Upper lobe of left lung (tissue), 6 donors: ENCODE results near the gene CHPF2. TPM values are rescaled to one million over a fixed set of nuclear protein-coding genes. Genes with fewer than 3 reads are reported as not detected.
A peak's percentile ranks its signal among the peaks of the same experiment; 100 is the strongest.

Experiments
- ATAC-seq, 2 donors: fragments of 200-7000 bp; cut with Tn5 transposase; one replicate each; pipeline ENCODE4 v1.9.1; 2022; ENCODE audit warnings: mild to moderate bottlenecking in 2 of 2, moderate library complexity in 2 of 2; ENCODE audit not compliant: low FRiP score in 2 of 2
- DNase-seq, 2 donors: peaks; one replicate each; pipeline ENCODE4 v3.0.0-alpha.2; 2019 to 2020
- H3K27ac ChIP-seq, 4 donors: fragments of 200-600 bp; sonication (generic); one replicate each; pipeline ENCODE4 v1.5.1; 2016 to 2019
- H3K27me3 ChIP-seq, 4 donors: fragments of 200-600 bp; sonication (generic); one replicate each; pipeline ENCODE4 v1.5.1; 2017 to 2019
- H3K36me3 ChIP-seq, 4 donors: fragments of 200-600 bp; sonication (generic); one replicate each; pipeline ENCODE4 v1.5.1; 2016 to 2019
- H3K4me1 ChIP-seq, 4 donors: fragments of 200-600 bp; sonication (generic); one replicate each; pipeline ENCODE4 v1.5.1; 2018 to 2019
- H3K4me3 ChIP-seq, 4 donors: fragments of 200-600 bp; sonication (generic); one replicate each; pipeline ENCODE4 v1.5.1; 2017 to 2019; ENCODE audit warnings: mild to moderate bottlenecking in 2 of 4, moderate library complexity in 1 of 4
- H3K9me3 ChIP-seq, 4 donors: fragments of 200-600 bp; sonication (generic); one replicate each; pipeline ENCODE4 v1.5.1; 2018 to 2019
- EP300 ChIP-seq, 4 donors: sonication (generic); formaldehyde crosslinking; IDR thresholded peaks; one replicate each; pipeline ENCODE4 v1.5.1; 2017; ENCODE audit warnings: antibody characterized with exemption in 4 of 4, control low read depth in 2 of 4
- POLR2A ChIP-seq, 4 donors: fragments of 450-650 bp; IDR thresholded peaks; one replicate each; pipeline ENCODE4 v1.5.1; 2016 to 2017; ENCODE audit warnings: antibody characterized with exemption in 4 of 4, mild to moderate bottlenecking in 2 of 4
- POLR2AphosphoS5 ChIP-seq, 2 donors: sonication (generic); formaldehyde crosslinking; IDR thresholded peaks; one replicate each; pipeline ENCODE4 v1.5.1; 2017; ENCODE audit warnings: antibody characterized with exemption in 2 of 2
- WGBS, 2 donors: methylation state at CpG; one replicate each; pipeline ENCODE4 v1.1.5; 2017 to 2018; 5-methylcytosine and 5-hydroxymethylcytosine counted together
- total RNA-seq, 6 donors: library from RNA; depleted of rRNA in 4 of 6; stranded (reverse); fragments of >200 nt in 4 of 6; gene quantifications; one replicate each; pipeline versions ENCODE4 v1.1.0 to v1.2.1, GENCODE V29; 2016 to 2021
- TF ChIP-seq, protein P1 (sequence below), 6 experiments: fragments of 450-650 bp in 4 of 6; fragments of 200-600 bp in 2 of 6; sonication (generic) in 2 of 6; IDR thresholded peaks; one replicate each; pipeline ENCODE4 v1.5.1; 2016 to 2019; ENCODE audit warnings: antibody characterized with exemption in 6 of 6
- donor health status: DM: no; HTN: no; CAD: no; lungs with moderate emphysema.
- donor health status: DM: no; HTN: yes; CAD: no; lungs with severe emphysema.

CHPF2 gene
- total RNA-seq, 6 donors from 2014 or later: 34.4 to 69.1 (median 47.4) TPM

DNA sequence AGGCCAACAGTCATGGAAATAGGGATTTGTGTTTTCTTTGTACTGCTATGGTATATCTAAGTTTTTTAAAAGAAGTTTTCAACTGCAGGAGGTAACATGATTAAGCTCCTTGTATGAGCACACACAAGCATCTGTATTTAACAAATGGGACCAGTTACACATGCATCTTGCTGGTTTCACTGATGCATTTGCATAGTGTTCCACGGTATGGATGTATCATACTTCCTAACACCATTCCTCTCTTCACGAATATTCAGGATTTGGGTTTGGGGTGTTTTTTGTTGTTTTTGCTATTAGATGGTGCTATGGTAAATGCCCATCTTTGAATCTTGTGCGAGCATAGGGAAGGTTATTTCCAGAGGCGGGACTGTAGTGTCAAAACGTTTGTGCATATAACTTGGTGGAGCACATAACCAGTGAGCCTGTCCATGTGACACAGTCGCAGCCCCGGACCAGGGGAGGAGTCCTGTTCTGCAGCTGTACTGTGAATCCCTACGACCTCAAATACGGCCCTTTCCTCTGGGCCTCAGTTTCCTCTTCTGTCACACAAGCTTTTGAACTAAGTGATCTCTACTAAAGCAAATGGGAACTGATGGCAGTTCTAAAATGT lies 23.9 kb upstream of the CHPF2 start:
- DNase-seq: no peak
- Histone ChIP-seq H3K27me3 (no peaks in the 10 kb centered on the region), H3K9me3 (no peaks in the 10 kb centered on the region), H3K4me1 (no peaks in the 10 kb centered on the region), H3K27ac (no peak overlapping the region), H3K36me3 (peaks cover 0 to 12% (median 6%) of the 10 kb centered on the region in 4 donors), H3K4me3 (no peak overlapping the region)
- no peak for ATAC-seq
- TF ChIP-seq EP300 (IDR thresholded peaks at IDR 0.05): no peak
- TF ChIP-seq, protein P1, sequence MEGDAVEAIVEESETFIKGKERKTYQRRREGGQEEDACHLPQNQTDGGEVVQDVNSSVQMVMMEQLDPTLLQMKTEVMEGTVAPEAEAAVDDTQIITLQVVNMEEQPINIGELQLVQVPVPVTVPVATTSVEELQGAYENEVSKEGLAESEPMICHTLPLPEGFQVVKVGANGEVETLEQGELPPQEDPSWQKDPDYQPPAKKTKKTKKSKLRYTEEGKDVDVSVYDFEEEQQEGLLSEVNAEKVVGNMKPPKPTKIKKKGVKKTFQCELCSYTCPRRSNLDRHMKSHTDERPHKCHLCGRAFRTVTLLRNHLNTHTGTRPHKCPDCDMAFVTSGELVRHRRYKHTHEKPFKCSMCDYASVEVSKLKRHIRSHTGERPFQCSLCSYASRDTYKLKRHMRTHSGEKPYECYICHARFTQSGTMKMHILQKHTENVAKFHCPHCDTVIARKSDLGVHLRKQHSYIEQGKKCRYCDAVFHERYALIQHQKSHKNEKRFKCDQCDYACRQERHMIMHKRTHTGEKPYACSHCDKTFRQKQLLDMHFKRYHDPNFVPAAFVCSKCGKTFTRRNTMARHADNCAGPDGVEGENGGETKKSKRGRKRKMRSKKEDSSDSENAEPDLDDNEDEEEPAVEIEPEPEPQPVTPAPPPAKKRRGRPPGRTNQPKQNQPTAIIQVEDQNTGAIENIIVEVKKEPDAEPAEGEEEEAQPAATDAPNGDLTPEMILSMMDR (IDR thresholded peaks at IDR 0.05): no peak
- no peak for TF ChIP-seq POLR2AphosphoS5 (IDR thresholded peaks at IDR 0.05)
- TF ChIP-seq POLR2A (IDR thresholded peaks at IDR 0.05): no peak
- 68 to 80% methylated on average over 9 of the region's 9 CpGs for WGBS, 2 donors

DNA sequence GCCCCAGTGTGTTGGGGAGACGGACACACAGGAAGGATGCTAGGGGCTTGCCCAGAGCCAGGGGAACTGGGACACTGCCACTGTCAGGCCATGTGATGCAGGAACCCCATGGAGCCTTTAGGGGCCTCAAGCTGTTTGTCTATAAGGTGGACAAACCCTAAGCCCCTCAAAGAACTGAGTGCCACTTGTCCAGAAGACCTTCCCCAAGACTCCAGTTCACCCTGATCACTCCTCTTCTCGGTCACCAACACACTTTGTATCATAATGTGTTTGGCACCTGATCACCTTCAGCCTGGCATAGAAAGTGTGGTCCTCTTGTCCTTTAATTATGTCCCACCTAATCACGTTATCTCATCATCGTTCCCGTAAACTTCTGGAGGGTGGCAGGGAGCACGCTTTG lies 22.7 kb upstream of the CHPF2 start:
- H3K27me3 ChIP-seq: no peaks in the 10 kb centered on the region
- no peaks in the 10 kb centered on the region for H3K9me3 ChIP-seq
- TF ChIP-seq POLR2AphosphoS5 (IDR thresholded peaks at IDR 0.05) (no peak), POLR2A (IDR thresholded peaks at IDR 0.05) (no peak), EP300 (IDR thresholded peaks at IDR 0.05) (no peak)
- TF ChIP-seq, protein P1 (IDR thresholded peaks at IDR 0.05): no peak
- H3K4me1 ChIP-seq: no peaks in the 10 kb centered on the region
- 83 to 90% methylated on average over 6 of the region's 6 CpGs for WGBS, 2 donors
- peaks cover 0 to 24% (median 16%) of the 10 kb centered on the region in 4 donors for H3K36me3 ChIP-seq
- H3K4me3 ChIP-seq: no peak overlapping the region
- ATAC-seq (no peak), DNase-seq (no peak)
- H3K27ac ChIP-seq: no peak overlapping the region

- no peak within 1 kb of the TSS for H3K27ac ChIP-seq
- H3K4me1 ChIP-seq: no peaks in the 10 kb centered on the region
- DNase-seq (peak in 1 of 2 donors; percentile 69), ATAC-seq (no peak)
- H3K27me3 ChIP-seq: no peaks in the 10 kb centered on the region
- peaks cover under 1 to 31% (median 23%) of the 10 kb centered on the region in 4 donors for H3K36me3 ChIP-seq
- TF ChIP-seq POLR2A (IDR thresholded peaks at IDR 0.05) (no peak), EP300 (IDR thresholded peaks at IDR 0.05) (no peak)
- TF ChIP-seq, protein P1 (IDR thresholded peaks at IDR 0.05): no peak
- no peaks in the 10 kb centered on the region for H3K9me3 ChIP-seq
- 80 to 85% methylated on average over 17 of the region's 17 CpGs for WGBS, 2 donors
- H3K4me3 ChIP-seq: no peak within 1 kb of the TSS
These were observed 22.0 kb upstream of the CHPF2 start, which contains the start of gene H2BK1 for GRCh38 chr7:151210087-151210854. TSS of gene H2BK1 (minus strand) at chr7:151210488. CDS start at chr7:151210318, 170 bp downstream.

GRCh38 chr7:151211155-151211772 lies 21.0 kb upstream of the CHPF2 start:
- 88 to 90% methylated on average over 3 of the region's 3 CpGs for WGBS, 2 donors
- TF ChIP-seq POLR2A (IDR thresholded peaks at IDR 0.05): no peak
- no peak for TF ChIP-seq EP300 (IDR thresholded peaks at IDR 0.05)
- TF ChIP-seq POLR2AphosphoS5 (IDR thresholded peaks at IDR 0.05): no peak
- TF ChIP-seq, protein P1 (IDR thresholded peaks at IDR 0.05): no peak

More at GRCh38 chr7:151211155-151211772, 21.0 kb upstream of the CHPF2 start:
- no peak for DNase-seq
- Histone ChIP-seq H3K9me3 (no peaks in the 10 kb centered on the region), H3K4me1 (no peaks in the 10 kb centered on the region), H3K36me3 (peaks cover 6 to 41% (median 32%) of the 10 kb centered on the region in 4 donors), H3K4me3 (no peak overlapping the region), H3K27me3 (no peaks in the 10 kb centered on the region), H3K27ac (no peak overlapping the region)
- no peak for ATAC-seq
